ENCODE measurements around the gene U2AF2. TPM values are rescaled to one million over a fixed set of nuclear protein-coding genes. Genes with fewer than 3 reads are reported as not detected.

U2AF2 gene
- total RNA-seq, 4 donors from 2014 or later, result 38.1 to 60.2 (median 50.1) TPM

GRCh38 chr19:55626350-55626749 lies 28.5 kb upstream of the U2AF2 start:
- H3K27me3 ChIP-seq, result no peaks in the 10 kb centered on the region
- TF ChIP-seq POLR2A (IDR thresholded peaks at IDR 0.05), result no peak
- TF ChIP-seq, protein P1, sequence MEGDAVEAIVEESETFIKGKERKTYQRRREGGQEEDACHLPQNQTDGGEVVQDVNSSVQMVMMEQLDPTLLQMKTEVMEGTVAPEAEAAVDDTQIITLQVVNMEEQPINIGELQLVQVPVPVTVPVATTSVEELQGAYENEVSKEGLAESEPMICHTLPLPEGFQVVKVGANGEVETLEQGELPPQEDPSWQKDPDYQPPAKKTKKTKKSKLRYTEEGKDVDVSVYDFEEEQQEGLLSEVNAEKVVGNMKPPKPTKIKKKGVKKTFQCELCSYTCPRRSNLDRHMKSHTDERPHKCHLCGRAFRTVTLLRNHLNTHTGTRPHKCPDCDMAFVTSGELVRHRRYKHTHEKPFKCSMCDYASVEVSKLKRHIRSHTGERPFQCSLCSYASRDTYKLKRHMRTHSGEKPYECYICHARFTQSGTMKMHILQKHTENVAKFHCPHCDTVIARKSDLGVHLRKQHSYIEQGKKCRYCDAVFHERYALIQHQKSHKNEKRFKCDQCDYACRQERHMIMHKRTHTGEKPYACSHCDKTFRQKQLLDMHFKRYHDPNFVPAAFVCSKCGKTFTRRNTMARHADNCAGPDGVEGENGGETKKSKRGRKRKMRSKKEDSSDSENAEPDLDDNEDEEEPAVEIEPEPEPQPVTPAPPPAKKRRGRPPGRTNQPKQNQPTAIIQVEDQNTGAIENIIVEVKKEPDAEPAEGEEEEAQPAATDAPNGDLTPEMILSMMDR (IDR thresholded peaks at IDR 0.05 in 4 of 5, conservative IDR thresholded peaks at IDR 0.05 in 1 of 5), result no peak
- intact Hi-C loops (cut with DNase I; ENCODE audit: low total_unique reads), result no loop called here

GRCh38 chr19:55632463-55632834 lies 22.4 kb upstream of the U2AF2 start:
- in situ Hi-C loops (cut with MboI; ENCODE audit: low sequenced_read_pairs in 4 of 4), result loop anchor here in 3 of 4 donors (10.0 to 25.0 kb wide), 3 partner anchors 48 to 495 kb away; partner anchors contain the start of genes TNNT1 (in 1 of the 3) and ZNF579 (in 1 of the 3)
- peaks cover 24 to 27% of the 10 kb centered on the region in 2 donors for H3K4me1 ChIP-seq
- H3K9me3 ChIP-seq, result no peaks in the 10 kb centered on the region
- no peaks in the 10 kb centered on the region for H3K27me3 ChIP-seq
- H3K27ac ChIP-seq, result peak overlapping the region; percentile 90 to 100 (median 98)
- no peak overlapping the region for H3K4me3 ChIP-seq
- peak; percentile 59 to 70 for ATAC-seq
- TF ChIP-seq POLR2A (IDR thresholded peaks at IDR 0.05), result no peak
- TF ChIP-seq, protein P1 (IDR thresholded peaks at IDR 0.05 in 4 of 5, conservative IDR thresholded peaks at IDR 0.05 in 1 of 5), result peak; percentile 86 to 95 (median 91)
- intact Hi-C loops (cut with DNase I; ENCODE audit: low total_unique reads), result loop anchor here (1.0 to 5.0 kb wide), 3 partner anchors 21 to 165 kb away; no protein-coding TSS in a partner anchor
- H3K36me3 ChIP-seq, result no peaks in the 10 kb centered on the region
- DNase-seq, result peak; percentile 82 to 91

More at GRCh38 chr19:55626350-55626749, 28.5 kb upstream of the U2AF2 start:
- Histone ChIP-seq H3K9me3 (no peaks in the 10 kb centered on the region), H3K27ac (no peak overlapping the region), H3K36me3 (peaks cover 0 to 5% of the 10 kb centered on the region in 2 donors), H3K4me1 (peaks cover 17 to 19% of the 10 kb centered on the region in 2 donors), H3K4me3 (no peak overlapping the region)
- in situ Hi-C loops (cut with MboI; ENCODE audit: low sequenced_read_pairs in 4 of 4), result loop anchor here in 3 of 4 donors (5.0 to 25.0 kb wide), 2 partner anchors 109 to 489 kb away; partner anchors contain the start of gene TNNT1 (in 1 of the 3)
- ATAC-seq (no peak), DNase-seq (no peak)

GRCh38 chr19:55633861-55634260 lies 21.0 kb upstream of the U2AF2 start:
- intact Hi-C loops (cut with DNase I; ENCODE audit: low total_unique reads) (loop anchor here (2.0 to 5.0 kb wide), 2 partner anchors 53 to 167 kb away; partner anchors contain the start of gene ZNF579), in situ Hi-C loops (cut with MboI; ENCODE audit: low sequenced_read_pairs in 4 of 4) (loop anchor here in 3 of 4 donors (10.0 to 25.0 kb wide), 3 partner anchors 49 to 497 kb away; partner anchors contain the start of genes TNNT1 (in 1 of the 3) and ZNF579 (in 1 of the 3))
- Histone ChIP-seq H3K9me3 (no peaks in the 10 kb centered on the region), H3K27ac (peak overlapping the region; percentile 90 to 100 (median 98)), H3K36me3 (no peaks in the 10 kb centered on the region), H3K4me3 (peak overlapping the region in 2 of 4 donors; percentile 92), H3K27me3 (no peaks in the 10 kb centered on the region), H3K4me1 (peaks cover 38 to 39% of the 10 kb centered on the region in 2 donors)
- TF ChIP-seq POLR2A (IDR thresholded peaks at IDR 0.05), result no peak
- TF ChIP-seq, protein P1 (IDR thresholded peaks at IDR 0.05 in 4 of 5, conservative IDR thresholded peaks at IDR 0.05 in 1 of 5), result no peak
- DNase-seq, result no peak
- ATAC-seq, result no peak

- peak overlapping the region; percentile 92 to 100 (median 96) for H3K4me3 ChIP-seq
- ATAC-seq, result peak in 1 of 2 donors; percentile 4
- no peaks in the 10 kb centered on the region for H3K36me3 ChIP-seq
- no peak for DNase-seq
- intact Hi-C loops (cut with DNase I; ENCODE audit: low total_unique reads) (loop anchor here (2.0 to 5.0 kb wide), 2 partner anchors 38 to 55 kb away; partner anchors contain the start of genes FIZ1 and ZNF579), in situ Hi-C loops (cut with MboI; ENCODE audit: low sequenced_read_pairs in 4 of 4) (loop anchor here in 3 of 4 donors (10.0 to 25.0 kb wide), 3 partner anchors 51 to 498 kb away; partner anchors contain the start of genes TNNT1 (in 1 of the 3) and ZNF579 (in 1 of the 3))
- no peaks in the 10 kb centered on the region for H3K9me3 ChIP-seq
- no peak for TF ChIP-seq POLR2A (IDR thresholded peaks at IDR 0.05)
- TF ChIP-seq, protein P1 (IDR thresholded peaks at IDR 0.05 in 4 of 5, conservative IDR thresholded peaks at IDR 0.05 in 1 of 5), result no peak
- H3K27ac ChIP-seq, result peak overlapping the region; percentile 90 to 100 (median 98)
- H3K4me1 ChIP-seq, result peaks cover 47 to 53% of the 10 kb centered on the region in 2 donors
- no peaks in the 10 kb centered on the region for H3K27me3 ChIP-seq
Observed at GRCh38 chr19:55635334-55635717, 19.5 kb upstream of the U2AF2 start.

Data from gastrocnemius medialis (tissue), 4 donors.